Activated T-helper 17 cell treated with anti-CD3 and anti-CD28 coated beads, Interleukin-2, amount 50 U/mL, for 72 hours (primary cell): ENCODE data around the gene CA5A. TPM values are rescaled to one million over a fixed set of nuclear protein-coding genes. Genes with fewer than 3 reads are reported as not detected.
"Not testable (repeated sequence)": the region's sequence is repeated elsewhere in the genome, so short reads cannot be mapped to it uniquely, and the experiment has no call there.

Source experiments
- ATAC-seq: fragments of 150-1000 bp; cut with Tn5 transposase; replicated peaks from 2 replicates; pipeline ENCODE4 v1.10.0; 2021; ENCODE audit warnings: mild to moderate bottlenecking, moderate library complexity
- H3K27ac Mint-ChIP-seq: one replicate; pipeline ENCODE4 v1.8.0; 2022; ENCODE audit warnings: mixed read lengths
- H3K27me3 Mint-ChIP-seq: one replicate; pipeline ENCODE4 v1.8.0; 2022; ENCODE audit warnings: mixed read lengths
- H3K36me3 Mint-ChIP-seq: one replicate; pipeline ENCODE4 v1.8.0; 2022; ENCODE audit warnings: low read depth, mild to moderate bottlenecking, mixed read lengths
- H3K4me1 Mint-ChIP-seq: one replicate; pipeline ENCODE4 v1.8.0; 2022; ENCODE audit warnings: mixed read lengths
- H3K4me3 Mint-ChIP-seq: one replicate; pipeline ENCODE4 v1.8.0; 2022; ENCODE audit warnings: mild to moderate bottlenecking, mixed read lengths
- H3K9me3 Mint-ChIP-seq: one replicate; pipeline ENCODE4 v1.8.0; 2022; ENCODE audit warnings: mixed read lengths
- total RNA-seq, 2 donors: library from RNA; stranded (reverse); gene quantifications; one replicate each; pipeline ENCODE4 v1.2.3, GENCODE V29; 2022

Gene CA5A
- total RNA-seq, 2 donors from 2014 or later: not detected

DNA sequence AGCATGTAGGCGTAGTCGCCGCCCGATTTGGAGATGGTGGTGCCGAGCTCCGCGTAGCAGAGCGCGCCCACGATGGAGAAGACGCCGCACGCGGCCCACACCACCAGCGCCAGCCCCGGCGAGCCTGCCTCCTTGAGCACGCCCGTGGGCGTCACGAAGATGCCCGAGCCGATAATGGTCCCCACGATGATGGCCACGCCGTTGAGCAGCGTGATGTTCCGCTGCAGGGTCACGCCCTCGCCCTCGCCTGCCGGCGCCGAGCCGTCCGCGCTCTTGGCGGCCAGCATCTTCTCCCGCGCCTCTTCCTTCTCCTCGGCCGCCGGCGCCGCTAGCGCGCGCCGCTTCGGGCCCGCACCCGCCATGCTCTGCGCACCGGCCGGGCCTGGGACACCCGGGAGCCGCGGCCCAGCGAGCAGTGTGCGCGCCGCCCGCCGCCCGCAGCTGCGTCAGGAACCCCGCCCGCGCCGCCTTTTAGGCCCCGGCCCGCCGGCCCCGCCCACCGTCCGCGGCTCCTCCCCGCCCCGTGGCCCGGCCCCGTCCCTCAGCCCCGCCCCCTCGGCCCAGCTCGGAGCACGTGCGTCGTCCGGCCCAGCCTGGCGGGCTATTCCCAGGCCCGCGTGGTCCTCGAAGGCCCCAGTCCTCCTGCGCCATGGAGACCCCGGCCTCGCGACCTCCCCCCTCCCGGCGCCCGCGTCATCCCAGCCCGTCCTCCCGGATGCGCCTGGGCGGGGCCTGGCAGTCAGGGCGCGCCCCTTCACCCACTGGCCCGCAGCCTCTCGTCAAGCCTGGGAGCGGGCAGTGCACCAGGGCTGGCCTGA, 67.1 kb downstream of the CA5A start, which contains the start of gene SLC7A5:
SLC7A5 (minus strand) TSS at position 447 of the 818 bp plus-strand sequence; CDS start at position 362, 85 bp downstream.
- H3K27ac Mint-ChIP-seq: peak within 1 kb of the TSS; percentile 96
- peaks cover 46% of the 10 kb centered on the region for H3K36me3 Mint-ChIP-seq
- peaks cover 27% of the 10 kb centered on the region for H3K4me1 Mint-ChIP-seq
- ATAC-seq: peak; percentile 57
- peak within 1 kb of the TSS; percentile 90 for H3K4me3 Mint-ChIP-seq
- H3K27me3 Mint-ChIP-seq, H3K9me3 Mint-ChIP-seq: not testable (repeated sequence)

DNA sequence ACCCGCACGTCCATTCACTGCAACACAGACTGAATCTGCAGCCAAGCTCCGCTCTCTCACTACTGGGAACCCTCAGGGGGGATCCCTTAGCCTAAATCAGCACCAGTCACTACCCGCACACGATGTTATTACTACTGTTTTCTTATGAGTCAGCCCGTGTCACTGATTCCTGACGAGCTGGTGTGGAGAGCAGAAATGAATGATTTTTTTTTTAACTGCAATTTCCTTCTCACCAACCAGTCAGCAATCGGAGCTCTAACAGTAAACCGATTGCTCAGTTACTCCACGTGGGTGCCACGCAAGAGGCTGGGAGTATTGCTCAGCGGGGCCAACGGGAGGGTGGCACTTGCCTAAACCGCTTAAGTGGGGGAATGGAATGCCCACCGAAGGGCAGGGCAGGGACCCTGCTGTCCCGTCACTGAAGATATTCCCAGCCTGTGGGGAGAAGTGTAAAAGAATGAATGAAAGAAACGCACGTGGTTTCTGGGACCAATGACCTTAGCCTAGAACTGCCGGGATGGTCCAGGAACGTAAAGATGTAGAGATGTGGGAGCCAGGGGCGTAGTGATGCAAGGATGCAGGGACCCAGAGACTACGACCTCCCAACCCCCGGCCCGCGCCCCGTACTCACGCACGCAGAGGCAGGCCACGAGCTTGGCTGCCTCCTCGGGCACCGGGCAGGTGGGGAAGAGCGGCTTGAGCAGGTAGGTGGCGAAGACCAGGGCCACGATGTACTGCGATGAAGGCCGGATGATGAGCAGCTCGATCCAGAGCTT, 67.9 kb downstream of the CA5A start:
- Mint-ChIP-seq H3K27ac (peak overlapping the region; percentile 96), H3K4me3 (peak overlapping the region; percentile 90), H3K36me3 (peaks cover 54% of the 10 kb centered on the region), H3K4me1 (peaks cover 28% of the 10 kb centered on the region)
- peak; percentile 71 for ATAC-seq
- not testable (repeated sequence) for H3K9me3 Mint-ChIP-seq, H3K27me3 Mint-ChIP-seq

DNA sequence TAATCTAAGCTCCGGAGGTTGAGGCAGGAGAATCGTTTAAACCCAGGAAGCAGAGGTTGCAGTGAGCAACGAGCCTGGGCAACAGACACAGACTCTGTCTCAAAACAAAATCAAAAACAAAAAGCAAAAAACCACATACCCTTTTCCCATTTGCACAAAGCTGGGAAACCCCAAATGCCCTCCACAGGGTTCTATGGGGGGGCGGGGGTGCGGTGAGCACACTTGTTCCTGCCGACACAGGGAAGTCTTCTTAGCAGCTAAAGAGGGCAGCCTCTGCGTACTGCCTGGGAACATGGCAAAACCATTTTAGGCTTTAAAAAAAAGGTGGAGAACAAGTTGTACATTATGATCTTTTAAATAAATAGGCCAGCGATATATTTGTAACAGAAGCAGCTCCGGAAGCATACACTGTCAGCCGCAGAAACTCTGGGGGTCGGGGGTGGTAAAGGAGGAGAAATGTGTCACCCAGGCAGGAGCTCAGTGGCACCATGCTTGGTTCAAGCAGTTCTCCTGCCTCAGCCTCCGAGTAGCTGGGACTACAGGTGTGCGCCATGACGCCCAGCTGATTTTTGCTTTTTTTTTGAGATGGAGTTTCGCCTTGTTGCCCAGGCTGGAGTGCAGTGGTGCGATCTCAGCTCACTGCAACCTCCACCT, 70.3 kb downstream of the CA5A start:
- H3K27me3 Mint-ChIP-seq, H3K9me3 Mint-ChIP-seq: not testable (repeated sequence)
- H3K27ac Mint-ChIP-seq: peak overlapping the region; percentile 96
- peaks cover 78% of the 10 kb centered on the region for H3K36me3 Mint-ChIP-seq
- H3K4me3 Mint-ChIP-seq: peak overlapping the region; percentile 90
- peak; percentile 23 for ATAC-seq
- H3K4me1 Mint-ChIP-seq: peaks cover 11% of the 10 kb centered on the region

DNA sequence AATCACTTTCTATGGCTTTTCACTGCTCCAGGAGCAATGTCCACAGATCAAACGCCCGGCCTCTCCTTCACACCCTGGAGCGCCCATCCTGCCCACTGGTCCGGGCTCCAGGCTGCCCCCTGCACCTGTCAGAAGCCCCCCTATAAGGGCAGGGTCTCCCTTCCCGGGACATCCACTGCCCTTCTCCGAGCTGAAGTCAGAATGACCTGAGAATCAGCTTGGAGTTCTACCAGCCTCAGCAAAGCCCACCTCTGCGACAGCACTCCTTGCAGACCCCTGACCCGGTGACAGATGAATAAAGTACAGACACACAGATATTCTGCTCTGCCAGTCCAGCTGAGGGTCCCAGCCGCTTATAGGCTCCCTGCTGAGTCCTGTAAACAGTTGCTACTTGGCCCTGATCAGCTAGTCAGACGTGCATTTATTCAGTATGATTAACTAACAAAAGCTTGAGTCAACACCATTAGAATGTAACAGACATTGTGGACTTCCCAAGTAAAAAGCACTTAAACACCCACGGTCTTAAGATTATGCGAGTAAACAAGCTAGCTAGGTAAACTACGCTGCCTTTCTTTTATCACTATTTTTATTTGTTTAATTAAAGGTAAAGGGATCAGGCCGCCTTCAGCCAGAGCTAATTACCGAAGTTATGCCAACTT, 71.9 kb downstream of the CA5A start:
- Mint-ChIP-seq H3K27ac (peak overlapping the region; percentile 96), H3K36me3 (peaks cover 93% of the 10 kb centered on the region), H3K4me3 (peak overlapping the region; percentile 90), H3K9me3 (no peaks in the 10 kb centered on the region), H3K4me1 (peaks cover 14% of the 10 kb centered on the region), H3K27me3 (no peaks in the 10 kb centered on the region)
- no peak for ATAC-seq

DNA sequence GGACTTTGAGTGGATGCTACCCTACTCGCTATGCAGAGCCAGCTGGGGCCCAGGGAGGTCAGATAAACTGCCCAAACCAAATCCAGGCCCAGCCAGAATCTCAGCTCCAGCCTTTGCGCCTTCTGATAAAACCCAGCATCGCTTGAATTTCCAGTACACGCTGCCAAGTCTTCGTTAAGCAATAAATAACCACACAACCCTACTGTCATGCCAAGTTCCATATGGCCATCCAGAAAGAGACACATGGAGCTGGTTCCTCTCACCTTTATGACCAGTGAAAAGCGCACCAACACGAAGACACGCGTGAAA, 73.0 kb downstream of the CA5A start:
- peak overlapping the region; percentile 90 for H3K4me3 Mint-ChIP-seq
- H3K9me3 Mint-ChIP-seq, ATAC-seq, H3K27ac Mint-ChIP-seq, H3K27me3 Mint-ChIP-seq: not testable (repeated sequence)
- H3K36me3 Mint-ChIP-seq: peaks cover 99% of the 10 kb centered on the region
- peaks cover 14% of the 10 kb centered on the region for H3K4me1 Mint-ChIP-seq

DNA sequence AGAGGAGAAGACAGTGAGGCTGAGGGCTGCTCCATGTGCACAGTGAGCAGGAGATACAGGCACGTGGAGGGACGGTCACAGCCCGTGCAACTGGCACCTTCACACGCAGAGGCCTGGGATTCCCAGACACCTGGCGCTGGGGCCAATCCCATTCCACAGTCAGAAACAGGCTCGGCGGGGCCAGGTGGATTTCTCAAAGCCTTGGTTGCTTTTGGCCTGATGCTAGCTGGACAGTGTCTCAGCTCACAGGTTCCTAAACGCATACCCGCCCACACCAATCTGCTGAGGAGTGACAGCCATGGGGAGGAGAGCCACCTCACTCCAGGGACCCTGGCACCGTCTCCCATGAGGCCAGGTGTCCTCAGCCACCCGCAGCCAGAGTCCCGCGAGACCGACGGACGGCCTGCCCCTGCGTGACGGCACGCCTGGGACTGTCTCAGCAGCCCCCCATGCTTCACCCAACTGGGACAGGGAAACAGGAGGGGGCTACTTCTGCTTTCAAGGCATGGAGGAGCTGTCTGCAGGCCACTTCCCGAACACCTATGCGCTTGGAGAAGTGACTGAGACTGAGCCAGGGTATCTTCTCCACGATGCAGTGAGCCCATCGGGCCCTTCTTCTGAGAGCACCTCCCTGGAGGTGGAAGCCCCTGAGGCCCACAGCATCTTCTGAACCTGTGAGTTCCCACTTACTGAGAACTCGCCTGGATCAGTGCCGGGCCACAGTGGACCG, 73.6 kb downstream of the CA5A start:
- Mint-ChIP-seq H3K36me3 (peaks cover 99% of the 10 kb centered on the region), H3K27ac (peak overlapping the region; percentile 43), H3K4me1 (peaks cover 14% of the 10 kb centered on the region), H3K4me3 (peak overlapping the region; percentile 90)
- not testable (repeated sequence) for ATAC-seq, H3K9me3 Mint-ChIP-seq, H3K27me3 Mint-ChIP-seq

DNA sequence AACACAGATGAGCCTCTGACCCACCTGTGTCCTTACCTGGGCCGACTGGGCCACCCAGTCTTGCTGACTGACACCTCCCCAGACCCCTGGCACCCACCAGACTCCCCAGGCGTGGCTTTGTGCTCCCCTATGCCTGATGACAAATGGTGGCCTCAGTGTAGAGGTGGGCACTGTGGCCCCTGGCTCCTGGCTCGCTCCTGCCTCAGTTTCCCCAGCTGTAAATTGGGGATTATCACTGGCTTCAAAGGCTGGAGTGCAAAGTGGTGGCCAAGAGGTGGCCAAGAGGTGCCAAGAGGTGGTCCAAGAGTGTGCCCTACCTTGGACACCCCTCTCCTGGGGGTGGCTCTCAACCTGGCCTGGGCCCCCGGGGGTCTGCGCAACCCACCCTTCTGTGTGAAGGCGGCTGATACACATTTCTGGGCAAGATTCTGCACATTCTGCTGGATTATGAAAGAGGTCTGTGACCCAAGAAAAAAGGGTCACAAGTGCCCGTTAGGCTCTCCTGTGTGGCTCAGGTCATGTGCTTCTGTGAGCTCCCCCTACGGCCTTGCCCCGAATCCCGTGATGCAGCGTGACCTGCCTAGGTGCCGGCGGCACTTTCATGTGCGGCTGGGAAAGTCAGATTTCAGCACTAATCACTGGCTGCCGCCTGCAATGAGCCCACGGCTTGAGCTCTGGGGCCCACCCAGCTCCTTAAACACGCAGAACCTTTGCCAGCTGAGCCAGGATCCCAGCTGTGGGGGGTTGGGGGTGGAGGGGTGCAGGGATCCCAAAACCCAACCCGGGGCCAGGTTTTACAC, 74.8 kb downstream of the CA5A start:
- H3K9me3 Mint-ChIP-seq, H3K27ac Mint-ChIP-seq, H3K27me3 Mint-ChIP-seq, ATAC-seq: not testable (repeated sequence)
- peaks cover 99% of the 10 kb centered on the region for H3K36me3 Mint-ChIP-seq
- peaks cover 25% of the 10 kb centered on the region for H3K4me1 Mint-ChIP-seq
- H3K4me3 Mint-ChIP-seq: peak overlapping the region; percentile 81

DNA sequence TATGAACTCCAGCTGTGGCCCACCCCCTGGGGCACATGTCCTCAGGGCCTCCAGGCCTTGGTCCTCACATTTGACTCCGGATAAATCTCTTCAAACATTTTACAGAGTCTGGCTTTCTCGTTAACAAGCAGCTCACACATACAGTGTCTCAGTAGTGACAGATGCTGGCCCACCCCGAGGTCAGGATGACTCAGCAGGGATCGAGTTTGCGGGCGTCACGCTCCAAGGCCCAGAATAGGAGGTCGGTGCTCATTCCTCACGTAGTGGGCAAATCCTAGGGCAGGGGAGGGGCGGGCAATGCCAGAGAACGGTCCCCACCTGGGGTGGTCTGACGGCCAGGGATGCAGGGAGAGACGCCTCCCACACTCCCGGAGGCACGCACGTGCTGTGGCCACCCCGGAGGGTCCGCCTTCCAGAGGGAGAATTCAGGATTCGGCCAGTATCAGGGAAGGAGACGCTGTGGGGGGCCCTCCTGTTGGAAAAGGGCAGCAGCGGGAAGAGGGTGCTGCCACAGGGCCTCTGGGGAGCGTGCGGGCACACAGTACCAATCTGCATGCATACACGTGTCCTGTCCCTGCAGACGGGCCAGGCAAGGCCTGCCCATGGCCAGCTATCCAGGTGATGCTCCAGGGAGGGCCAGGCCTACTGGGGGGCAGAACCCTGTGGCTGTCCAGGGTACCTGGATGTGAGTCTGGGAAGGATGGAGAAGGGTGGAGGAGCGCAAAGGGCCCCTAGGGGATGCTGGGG, 75.6 kb downstream of the CA5A start:
- Mint-ChIP-seq H3K36me3 (peaks cover 99% of the 10 kb centered on the region), H3K9me3 (no peaks in the 10 kb centered on the region), H3K4me3 (peak overlapping the region; percentile 81), H3K27ac (peak overlapping the region; percentile 85), H3K4me1 (peaks cover 26% of the 10 kb centered on the region), H3K27me3 (no peaks in the 10 kb centered on the region)
- ATAC-seq: peak; percentile 29

DNA sequence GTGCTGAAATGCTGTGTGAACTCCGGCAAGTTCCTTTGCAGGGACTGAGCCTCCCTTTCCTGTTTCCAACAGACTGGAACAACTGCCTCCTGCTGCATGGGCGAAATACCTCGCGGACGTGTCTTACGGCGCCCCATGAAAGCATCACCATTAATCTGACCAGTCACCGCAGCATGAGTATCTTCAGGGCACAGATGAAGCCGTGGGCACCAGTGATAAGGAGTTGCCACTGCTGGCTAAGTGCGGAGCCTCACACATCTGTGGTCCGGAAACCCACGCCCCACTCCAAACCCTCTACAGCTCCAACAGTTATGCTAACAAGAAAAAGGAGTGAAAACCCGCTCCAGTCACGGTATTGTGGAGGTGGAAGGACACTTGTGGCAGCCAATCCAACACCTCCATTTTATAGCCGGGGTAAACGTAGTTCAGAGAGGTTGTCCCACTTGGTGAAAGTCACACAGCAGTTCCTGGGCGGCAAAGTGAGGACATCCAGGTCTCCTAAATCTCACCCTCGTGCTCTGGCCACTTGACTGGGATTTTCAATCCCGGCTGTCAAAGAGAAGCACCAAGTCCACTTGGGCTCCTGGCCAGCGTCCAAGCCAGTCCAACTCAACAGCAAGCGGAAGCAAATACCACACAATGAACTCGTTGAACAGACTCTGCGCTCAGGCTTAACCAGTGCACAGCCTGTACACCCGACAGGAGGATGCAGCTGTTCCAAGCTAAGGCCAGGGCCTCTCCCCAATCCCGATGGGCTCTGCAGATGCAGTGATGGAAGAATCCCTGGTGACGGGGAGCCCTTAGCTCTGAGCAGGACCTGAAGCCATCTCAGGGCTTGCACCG, 78.0 kb downstream of the CA5A start:
- Mint-ChIP-seq H3K4me1 (peaks cover 16% of the 10 kb centered on the region), H3K36me3 (peaks cover 99% of the 10 kb centered on the region), H3K27ac (peak overlapping the region; percentile 93), H3K4me3 (peak overlapping the region; percentile 81)
- not testable (repeated sequence) for H3K9me3 Mint-ChIP-seq, ATAC-seq, H3K27me3 Mint-ChIP-seq

DNA sequence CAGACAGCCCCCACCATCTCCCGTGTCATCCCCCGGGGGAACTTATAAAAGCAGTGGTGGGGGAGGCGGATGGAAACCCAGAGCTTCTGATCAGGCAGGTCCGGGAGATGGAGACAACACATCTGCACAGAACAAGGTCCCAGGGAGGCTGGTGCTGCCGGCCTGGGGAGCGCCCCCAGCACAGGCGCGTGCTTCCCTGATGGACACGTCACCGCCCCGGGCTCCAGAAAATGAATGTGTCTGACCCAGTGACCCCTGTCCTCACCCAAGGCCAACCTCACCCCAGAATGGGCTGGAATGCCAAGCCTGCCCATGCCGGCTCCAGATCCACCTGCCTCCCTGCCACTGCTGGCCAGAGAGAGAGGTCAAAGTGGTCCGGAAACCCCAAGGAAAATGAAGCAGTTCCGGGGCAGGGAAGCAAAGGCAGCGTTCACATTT, 79.5 kb downstream of the CA5A start:
- no peak for ATAC-seq
- H3K9me3 Mint-ChIP-seq: no peaks in the 10 kb centered on the region
- H3K4me3 Mint-ChIP-seq: peak overlapping the region; percentile 81
- H3K27me3 Mint-ChIP-seq: no peaks in the 10 kb centered on the region
- peaks cover 21% of the 10 kb centered on the region for H3K4me1 Mint-ChIP-seq
- peaks cover 100% of the 10 kb centered on the region for H3K36me3 Mint-ChIP-seq
- H3K27ac Mint-ChIP-seq: peak overlapping the region; percentile 93

DNA sequence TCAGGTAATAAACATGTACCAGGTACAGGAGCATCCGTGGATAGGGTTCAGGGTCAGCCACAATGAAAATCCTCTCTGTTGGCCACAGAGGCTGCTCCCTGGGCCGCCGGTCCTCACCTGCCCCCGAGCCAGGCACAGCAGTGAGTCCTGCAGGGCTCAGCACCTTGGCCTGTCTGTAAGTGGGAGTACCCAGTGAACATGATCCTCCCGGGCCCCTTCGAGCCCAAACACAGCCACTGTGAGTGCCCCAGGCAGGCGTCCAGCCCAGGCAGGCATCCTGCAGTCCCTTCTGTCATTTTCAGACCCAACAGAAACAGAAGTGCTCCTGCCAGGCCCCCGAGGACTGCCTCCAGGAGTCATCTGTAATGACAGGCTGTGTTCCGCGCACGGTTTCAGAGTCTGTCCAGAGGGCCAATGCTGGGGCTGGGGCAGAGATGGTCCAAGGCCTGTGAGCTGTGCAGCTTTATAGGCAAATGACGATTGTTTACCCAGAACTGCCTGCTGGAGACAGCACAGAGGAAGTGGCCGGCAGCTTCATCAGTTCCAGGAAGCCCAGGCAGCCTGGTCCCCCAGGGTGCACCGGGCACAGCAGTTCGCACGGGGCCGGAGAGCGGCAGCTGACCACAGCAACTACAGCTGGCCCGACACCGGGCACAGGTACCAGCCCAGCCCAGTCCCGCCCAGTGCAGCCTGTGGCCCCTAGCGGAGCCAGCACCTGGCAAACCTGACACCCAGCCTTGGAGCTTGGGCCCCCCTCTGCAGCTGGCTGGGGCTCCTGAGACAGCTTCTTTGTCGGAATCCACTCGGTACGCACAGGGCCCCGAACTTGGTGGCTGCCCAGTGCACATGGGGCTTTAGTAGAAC, 80.2 kb downstream of the CA5A start:
- Mint-ChIP-seq H3K27ac (peak overlapping the region; percentile 93), H3K36me3 (peaks cover 100% of the 10 kb centered on the region), H3K9me3 (no peaks in the 10 kb centered on the region), H3K27me3 (no peaks in the 10 kb centered on the region), H3K4me1 (peaks cover 21% of the 10 kb centered on the region), H3K4me3 (peak overlapping the region; percentile 81)
- peak; percentile 70 for ATAC-seq
